MM.1S (cell line): ENCODE results near the gene ADGRV1.

Source experiments
- DNase-seq: peaks from one replicate; pipeline ENCODE4 v3.0.0-alpha.2; 2015
- H2AFZ ChIP-seq: fragments of 300-600 bp; sonication (generic); 2 replicates; pipeline ENCODE4 v1.6.0; 2016; ENCODE audit warnings: antibody characterized with exemption, low read length
- H3F3A ChIP-seq: fragments of 300-600 bp; sonication (generic); 2 replicates; pipeline ENCODE4 v1.6.1; 2016; ENCODE audit warnings: mild to moderate bottlenecking, antibody characterized with exemption, low read length, moderate library complexity, mixed read lengths; ENCODE audit not compliant: insufficient read depth
- H3K27ac ChIP-seq: fragments of 300-600 bp; sonication (generic); 2 replicates; pipeline ENCODE4 v1.5.1; 2016; ENCODE audit warnings: mild to moderate bottlenecking, low read length
- H3K27me3 ChIP-seq: fragments of 300-600 bp; sonication (generic); replicated peaks from 2 replicates; pipeline ENCODE4 v1.6.0; 2016; ENCODE audit warnings: low read length; ENCODE audit not compliant: insufficient read depth
- H3K36me3 ChIP-seq: fragments of 300-600 bp; sonication (generic); replicated peaks from 2 replicates; pipeline ENCODE4 v1.6.1; 2016; ENCODE audit warnings: mild to moderate bottlenecking, low read length, mixed read lengths; ENCODE audit not compliant: insufficient read depth
- H3K4me1 ChIP-seq: fragments of 300-600 bp; sonication (generic); 2 replicates; pipeline ENCODE4 v1.6.1; 2016; ENCODE audit warnings: low read length, mixed read lengths
- H3K4me2 ChIP-seq: fragments of 300-600 bp; sonication (generic); 2 replicates; pipeline ENCODE4 v1.6.0; 2016; ENCODE audit warnings: low read depth, low read length
- H3K4me3 ChIP-seq: fragments of 300-600 bp; sonication (generic); 2 replicates; pipeline ENCODE4 v1.5.1; 2016; ENCODE audit warnings: low read length, mixed read lengths
- H3K79me2 ChIP-seq: fragments of 300-600 bp; sonication (generic); 2 replicates; pipeline ENCODE4 v1.6.1; 2016; ENCODE audit warnings: mixed run types, low read length, mixed read lengths
- H3K9ac ChIP-seq: fragments of 300-600 bp; sonication (generic); 2 replicates; pipeline ENCODE4 v1.6.1; 2016; ENCODE audit warnings: low read length, mixed read lengths
- H3K9me2 ChIP-seq: fragments of 300-600 bp; sonication (generic); replicated peaks from 2 replicates; pipeline ENCODE4 v1.6.1; 2016; ENCODE audit warnings: mild to moderate bottlenecking, low read length, mixed read lengths; ENCODE audit not compliant: insufficient read depth
- H3K9me3 ChIP-seq: fragments of 300-600 bp; sonication (generic); replicated peaks from 2 replicates; pipeline ENCODE4 v1.6.1; 2016; ENCODE audit warnings: mild to moderate bottlenecking, low read length, mixed read lengths; ENCODE audit not compliant: insufficient read depth
- H4K20me1 ChIP-seq: fragments of 300-600 bp; sonication (generic); 2 replicates; pipeline ENCODE4 v1.6.1; 2016; ENCODE audit warnings: mild to moderate bottlenecking, low read length, moderate library complexity, mixed read lengths; ENCODE audit not compliant: insufficient read depth
- EZH2 ChIP-seq: fragments of 300-600 bp; sonication (generic); optimal IDR thresholded peaks from 2 replicates; pipeline ENCODE3; 2017; ENCODE audit warnings: low read depth, mild to moderate bottlenecking, antibody characterized with exemption, low read length, mixed read lengths
- EZH2phosphoT487 ChIP-seq: fragments of 300-600 bp; sonication (generic); IDR thresholded peaks from 2 replicates; pipeline ENCODE4 v1.6.1; 2018; ENCODE audit warnings: antibody characterized with exemption, low read length
- TF ChIP-seq, protein P1 (sequence below): fragments of 300-600 bp; sonication (generic); IDR thresholded peaks from 2 replicates; pipeline ENCODE4 v1.5.1; 2016; ENCODE audit warnings: antibody characterized with exemption, low read length, mixed read lengths

ADGRV1 gene, protein sequence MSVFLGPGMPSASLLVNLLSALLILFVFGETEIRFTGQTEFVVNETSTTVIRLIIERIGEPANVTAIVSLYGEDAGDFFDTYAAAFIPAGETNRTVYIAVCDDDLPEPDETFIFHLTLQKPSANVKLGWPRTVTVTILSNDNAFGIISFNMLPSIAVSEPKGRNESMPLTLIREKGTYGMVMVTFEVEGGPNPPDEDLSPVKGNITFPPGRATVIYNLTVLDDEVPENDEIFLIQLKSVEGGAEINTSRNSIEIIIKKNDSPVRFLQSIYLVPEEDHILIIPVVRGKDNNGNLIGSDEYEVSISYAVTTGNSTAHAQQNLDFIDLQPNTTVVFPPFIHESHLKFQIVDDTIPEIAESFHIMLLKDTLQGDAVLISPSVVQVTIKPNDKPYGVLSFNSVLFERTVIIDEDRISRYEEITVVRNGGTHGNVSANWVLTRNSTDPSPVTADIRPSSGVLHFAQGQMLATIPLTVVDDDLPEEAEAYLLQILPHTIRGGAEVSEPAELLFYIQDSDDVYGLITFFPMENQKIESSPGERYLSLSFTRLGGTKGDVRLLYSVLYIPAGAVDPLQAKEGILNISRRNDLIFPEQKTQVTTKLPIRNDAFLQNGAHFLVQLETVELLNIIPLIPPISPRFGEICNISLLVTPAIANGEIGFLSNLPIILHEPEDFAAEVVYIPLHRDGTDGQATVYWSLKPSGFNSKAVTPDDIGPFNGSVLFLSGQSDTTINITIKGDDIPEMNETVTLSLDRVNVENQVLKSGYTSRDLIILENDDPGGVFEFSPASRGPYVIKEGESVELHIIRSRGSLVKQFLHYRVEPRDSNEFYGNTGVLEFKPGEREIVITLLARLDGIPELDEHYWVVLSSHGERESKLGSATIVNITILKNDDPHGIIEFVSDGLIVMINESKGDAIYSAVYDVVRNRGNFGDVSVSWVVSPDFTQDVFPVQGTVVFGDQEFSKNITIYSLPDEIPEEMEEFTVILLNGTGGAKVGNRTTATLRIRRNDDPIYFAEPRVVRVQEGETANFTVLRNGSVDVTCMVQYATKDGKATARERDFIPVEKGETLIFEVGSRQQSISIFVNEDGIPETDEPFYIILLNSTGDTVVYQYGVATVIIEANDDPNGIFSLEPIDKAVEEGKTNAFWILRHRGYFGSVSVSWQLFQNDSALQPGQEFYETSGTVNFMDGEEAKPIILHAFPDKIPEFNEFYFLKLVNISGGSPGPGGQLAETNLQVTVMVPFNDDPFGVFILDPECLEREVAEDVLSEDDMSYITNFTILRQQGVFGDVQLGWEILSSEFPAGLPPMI (N-terminal part only)

DNA sequence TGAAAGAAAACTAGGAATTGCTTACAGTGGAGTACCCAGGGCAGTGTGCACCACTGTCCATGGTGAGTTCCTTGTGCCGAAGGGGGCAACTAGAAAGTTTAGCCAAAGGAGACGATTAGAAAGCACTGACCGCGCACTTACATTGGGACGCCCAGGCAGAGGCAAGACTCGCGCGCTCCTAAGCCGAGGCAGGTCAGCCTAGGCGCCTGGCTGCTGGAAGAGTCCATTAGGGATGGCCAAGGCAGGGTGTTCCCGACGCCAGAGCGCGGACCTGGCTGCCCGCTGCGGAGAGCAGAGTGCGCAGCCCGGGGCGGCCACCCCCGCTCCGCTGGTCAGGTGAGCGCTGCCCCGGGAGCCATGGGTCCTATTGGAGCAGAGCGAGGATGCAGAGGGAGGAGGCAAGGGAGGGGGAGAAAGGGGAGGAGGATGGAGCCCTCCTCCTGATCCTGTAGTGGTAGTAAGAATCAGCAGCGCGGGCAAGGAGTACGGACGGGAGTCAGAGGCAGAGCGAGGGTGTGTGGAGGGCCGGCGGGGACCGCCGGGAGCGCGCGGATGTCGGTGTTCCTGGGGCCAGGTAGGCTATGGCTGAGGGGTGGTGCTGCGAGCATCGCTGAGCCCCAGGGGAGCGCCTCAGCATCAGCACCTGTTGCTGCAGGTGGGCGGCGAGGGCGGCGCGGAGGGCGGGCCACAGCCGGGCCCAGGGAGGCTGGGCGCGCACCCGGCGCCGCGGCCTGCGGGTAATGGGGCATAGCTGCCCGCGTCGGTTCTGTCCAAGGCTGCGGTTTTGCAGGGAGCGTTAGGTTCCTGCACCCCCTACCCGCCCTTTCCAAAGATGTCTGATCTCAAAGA lies at the start of gene ADGRV1:
Gene ADGRV1, plus strand, starts transcription at position 454 of the 849 bp plus-strand sequence. Its CDS starts 99 bp downstream, at position 553.
- H3K9me3 ChIP-seq: no peaks in the 10 kb centered on the region
- H3K27ac ChIP-seq: peak within 1 kb of the TSS; percentile 30; the same call in 1 of the 2 replicates
- TF ChIP-seq, protein P1, sequence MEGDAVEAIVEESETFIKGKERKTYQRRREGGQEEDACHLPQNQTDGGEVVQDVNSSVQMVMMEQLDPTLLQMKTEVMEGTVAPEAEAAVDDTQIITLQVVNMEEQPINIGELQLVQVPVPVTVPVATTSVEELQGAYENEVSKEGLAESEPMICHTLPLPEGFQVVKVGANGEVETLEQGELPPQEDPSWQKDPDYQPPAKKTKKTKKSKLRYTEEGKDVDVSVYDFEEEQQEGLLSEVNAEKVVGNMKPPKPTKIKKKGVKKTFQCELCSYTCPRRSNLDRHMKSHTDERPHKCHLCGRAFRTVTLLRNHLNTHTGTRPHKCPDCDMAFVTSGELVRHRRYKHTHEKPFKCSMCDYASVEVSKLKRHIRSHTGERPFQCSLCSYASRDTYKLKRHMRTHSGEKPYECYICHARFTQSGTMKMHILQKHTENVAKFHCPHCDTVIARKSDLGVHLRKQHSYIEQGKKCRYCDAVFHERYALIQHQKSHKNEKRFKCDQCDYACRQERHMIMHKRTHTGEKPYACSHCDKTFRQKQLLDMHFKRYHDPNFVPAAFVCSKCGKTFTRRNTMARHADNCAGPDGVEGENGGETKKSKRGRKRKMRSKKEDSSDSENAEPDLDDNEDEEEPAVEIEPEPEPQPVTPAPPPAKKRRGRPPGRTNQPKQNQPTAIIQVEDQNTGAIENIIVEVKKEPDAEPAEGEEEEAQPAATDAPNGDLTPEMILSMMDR: no peak
- TF ChIP-seq EZH2phosphoT487 (no peak), EZH2 (no peak)
- peak within 1 kb of the TSS; percentile 34; the same call in 1 of the 2 replicates for H3K9ac ChIP-seq
- H3F3A ChIP-seq: no peaks in the 10 kb centered on the region
- H3K4me1 ChIP-seq: peaks cover 8% of the 10 kb centered on the region; the same call in 1 of the 2 replicates
- 0 out of 2 replicates have a peak, but pooled peaks cover 3% of the 10 kb centered on the region for H3K79me2 ChIP-seq
- H3K4me3 ChIP-seq: peak within 1 kb of the TSS; percentile 62
- H4K20me1 ChIP-seq: no peaks in the 10 kb centered on the region
- no peaks in the 10 kb centered on the region for H3K36me3 ChIP-seq
- no peaks in the 10 kb centered on the region for H3K9me2 ChIP-seq
- H3K27me3 ChIP-seq: no peaks in the 10 kb centered on the region
- DNase-seq: peak; percentile 95
- peak within 1 kb of the TSS; percentile 67 for H3K4me2 ChIP-seq
- peak within 1 kb of the TSS; percentile 78 for H2AFZ ChIP-seq

DNA sequence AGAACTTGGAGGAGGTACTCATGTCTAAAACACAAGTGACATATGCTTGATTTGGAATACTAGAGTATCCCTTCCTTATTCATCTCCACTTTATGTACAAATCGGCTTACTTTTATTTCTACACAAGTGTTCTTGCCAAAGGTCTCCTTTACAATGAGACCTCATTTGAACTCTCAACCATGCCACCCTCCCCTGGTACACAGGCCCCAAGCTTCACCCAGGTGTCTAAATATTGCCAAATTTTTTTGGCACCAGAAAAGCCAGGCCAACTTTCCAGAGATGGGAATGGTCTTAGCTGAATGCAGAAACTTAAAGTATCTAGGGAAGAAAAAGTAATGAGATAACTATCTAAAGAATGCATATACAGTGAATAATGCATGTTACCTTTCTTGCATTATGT lies 48.2 kb upstream of the ADGRV1 start:
- Histone ChIP-seq H3K9me3 (no peaks in the 10 kb centered on the region), H3K4me3 (no peak overlapping the region), H3K79me2 (no peaks in the 10 kb centered on the region), H3K4me2 (no peak overlapping the region), H3K36me3 (no peaks in the 10 kb centered on the region), H3K27ac (no peak overlapping the region), H3K4me1 (no peaks in the 10 kb centered on the region), H3K27me3 (no peaks in the 10 kb centered on the region), H3K9me2 (no peaks in the 10 kb centered on the region), H4K20me1 (no peaks in the 10 kb centered on the region), H3F3A (no peaks in the 10 kb centered on the region), H2AFZ (no peak overlapping the region), H3K9ac (no peak overlapping the region)
- DNase-seq: no peak
- TF ChIP-seq, protein P1: no peak
- no peak for TF ChIP-seq EZH2
- no peak for TF ChIP-seq EZH2phosphoT487
